Measurements from ENCODE around the gene CHEK1. TPM values are rescaled to one million over a fixed set of nuclear protein-coding genes. Genes with fewer than 3 reads are reported as not detected.

The CHEK1 gene
- total and polyA plus RNA-seq, 9 of the 15 experiments (the other 6 are each of a cell fraction or from before 2014, with no cell fraction given): 62.6 to 108 (median 87.5) TPM

DNA sequence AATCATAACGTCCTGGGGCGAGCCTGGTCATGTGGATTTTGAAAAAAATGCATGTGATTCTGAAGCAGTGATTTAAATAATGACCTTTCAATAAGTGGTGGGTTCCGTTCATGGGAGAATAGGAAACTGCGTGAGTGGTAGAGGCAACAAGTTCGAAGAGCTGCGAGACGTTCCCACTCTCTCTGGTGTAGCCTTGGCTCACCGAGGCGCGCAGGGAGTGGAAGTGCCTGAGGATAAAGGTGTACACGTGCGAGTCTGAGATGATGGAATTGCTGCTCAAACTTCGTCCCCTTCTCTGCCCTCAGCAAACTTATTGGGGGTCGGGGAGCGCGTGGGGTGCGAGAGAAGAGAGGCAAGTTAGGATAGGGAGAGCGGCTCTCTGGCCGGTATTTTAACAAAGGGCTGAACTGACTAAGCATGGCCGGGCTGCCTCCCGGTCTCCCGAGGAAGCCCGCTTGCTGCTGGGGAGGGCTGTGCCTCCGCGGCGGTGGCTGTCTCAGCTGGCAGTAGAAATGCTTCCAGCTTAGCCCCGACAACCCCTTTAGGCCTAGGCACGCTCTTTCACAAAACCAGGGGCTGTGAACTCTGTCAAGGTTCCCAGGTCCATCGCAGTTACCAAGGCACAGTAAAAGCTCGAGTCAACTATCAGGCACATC lies 33.2 kb upstream of the CHEK1 start (continued):
- TF ChIP-seq, protein P1, sequence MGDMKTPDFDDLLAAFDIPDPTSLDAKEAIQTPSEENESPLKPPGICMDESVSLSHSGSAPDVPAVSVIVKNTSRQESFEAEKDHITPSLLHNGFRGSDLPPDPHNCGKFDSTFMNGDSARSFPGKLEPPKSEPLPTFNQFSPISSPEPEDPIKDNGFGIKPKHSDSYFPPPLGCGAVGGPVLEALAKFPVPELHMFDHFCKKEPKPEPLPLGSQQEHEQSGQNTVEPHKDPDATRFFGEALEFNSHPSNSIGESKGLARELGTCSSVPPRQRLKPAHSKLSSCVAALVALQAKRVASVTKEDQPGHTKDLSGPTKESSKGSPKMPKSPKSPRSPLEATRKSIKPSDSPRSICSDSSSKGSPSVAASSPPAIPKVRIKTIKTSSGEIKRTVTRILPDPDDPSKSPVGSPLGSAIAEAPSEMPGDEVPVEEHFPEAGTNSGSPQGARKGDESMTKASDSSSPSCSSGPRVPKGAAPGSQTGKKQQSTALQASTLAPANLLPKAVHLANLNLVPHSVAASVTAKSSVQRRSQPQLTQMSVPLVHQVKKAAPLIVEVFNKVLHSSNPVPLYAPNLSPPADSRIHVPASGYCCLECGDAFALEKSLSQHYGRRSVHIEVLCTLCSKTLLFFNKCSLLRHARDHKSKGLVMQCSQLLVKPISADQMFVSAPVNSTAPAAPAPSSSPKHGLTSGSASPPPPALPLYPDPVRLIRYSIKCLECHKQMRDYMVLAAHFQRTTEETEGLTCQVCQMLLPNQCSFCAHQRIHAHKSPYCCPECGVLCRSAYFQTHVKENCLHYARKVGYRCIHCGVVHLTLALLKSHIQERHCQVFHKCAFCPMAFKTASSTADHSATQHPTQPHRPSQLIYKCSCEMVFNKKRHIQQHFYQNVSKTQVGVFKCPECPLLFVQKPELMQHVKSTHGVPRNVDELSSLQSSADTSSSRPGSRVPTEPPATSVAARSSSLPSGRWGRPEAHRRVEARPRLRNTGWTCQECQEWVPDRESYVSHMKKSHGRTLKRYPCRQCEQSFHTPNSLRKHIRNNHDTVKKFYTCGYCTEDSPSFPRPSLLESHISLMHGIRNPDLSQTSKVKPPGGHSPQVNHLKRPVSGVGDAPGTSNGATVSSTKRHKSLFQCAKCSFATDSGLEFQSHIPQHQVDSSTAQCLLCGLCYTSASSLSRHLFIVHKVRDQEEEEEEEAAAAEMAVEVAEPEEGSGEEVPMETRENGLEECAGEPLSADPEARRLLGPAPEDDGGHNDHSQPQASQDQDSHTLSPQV (IDR thresholded peaks at IDR 0.05): no peak
- TF ChIP-seq GTF2E2 (tag; IDR thresholded peaks at IDR 0.05): 0 out of 2 replicates have a peak, but pooled peaks have one; percentile 19
- TF ChIP-seq, protein P2, sequence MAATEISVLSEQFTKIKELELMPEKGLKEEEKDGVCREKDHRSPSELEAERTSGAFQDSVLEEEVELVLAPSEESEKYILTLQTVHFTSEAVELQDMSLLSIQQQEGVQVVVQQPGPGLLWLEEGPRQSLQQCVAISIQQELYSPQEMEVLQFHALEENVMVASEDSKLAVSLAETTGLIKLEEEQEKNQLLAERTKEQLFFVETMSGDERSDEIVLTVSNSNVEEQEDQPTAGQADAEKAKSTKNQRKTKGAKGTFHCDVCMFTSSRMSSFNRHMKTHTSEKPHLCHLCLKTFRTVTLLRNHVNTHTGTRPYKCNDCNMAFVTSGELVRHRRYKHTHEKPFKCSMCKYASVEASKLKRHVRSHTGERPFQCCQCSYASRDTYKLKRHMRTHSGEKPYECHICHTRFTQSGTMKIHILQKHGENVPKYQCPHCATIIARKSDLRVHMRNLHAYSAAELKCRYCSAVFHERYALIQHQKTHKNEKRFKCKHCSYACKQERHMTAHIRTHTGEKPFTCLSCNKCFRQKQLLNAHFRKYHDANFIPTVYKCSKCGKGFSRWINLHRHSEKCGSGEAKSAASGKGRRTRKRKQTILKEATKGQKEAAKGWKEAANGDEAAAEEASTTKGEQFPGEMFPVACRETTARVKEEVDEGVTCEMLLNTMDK (IDR thresholded peaks at IDR 0.05; ENCODE audit: borderline replicate concordance, insufficient read depth, low read depth, low read length, poor library complexity, severe bottlenecking): no peak
- TF ChIP-seq CBX3 (IDR thresholded peaks at IDR 0.05; ENCODE audit: borderline replicate concordance in 1 of 2, low read length in 2 of 2): no peak
- TF ChIP-seq KLF1 (tag; IDR thresholded peaks at IDR 0.05): no peak
- TF ChIP-seq PHB (CRISPR knock-in tag; IDR thresholded peaks at IDR 0.05): peak; percentile 21; the same call in 1 of the 2 replicates
- no peak for TF ChIP-seq CBX2 (IDR thresholded peaks at IDR 0.05; ENCODE audit: insufficient read depth, low read length, poor library complexity, severe bottlenecking)
- TF ChIP-seq ZNF766 (CRISPR knock-in tag; conservative IDR thresholded peaks at IDR 0.05): 0 out of 2 replicates have a peak, but pooled peaks have one; percentile 62
- TF ChIP-seq, protein P3, sequence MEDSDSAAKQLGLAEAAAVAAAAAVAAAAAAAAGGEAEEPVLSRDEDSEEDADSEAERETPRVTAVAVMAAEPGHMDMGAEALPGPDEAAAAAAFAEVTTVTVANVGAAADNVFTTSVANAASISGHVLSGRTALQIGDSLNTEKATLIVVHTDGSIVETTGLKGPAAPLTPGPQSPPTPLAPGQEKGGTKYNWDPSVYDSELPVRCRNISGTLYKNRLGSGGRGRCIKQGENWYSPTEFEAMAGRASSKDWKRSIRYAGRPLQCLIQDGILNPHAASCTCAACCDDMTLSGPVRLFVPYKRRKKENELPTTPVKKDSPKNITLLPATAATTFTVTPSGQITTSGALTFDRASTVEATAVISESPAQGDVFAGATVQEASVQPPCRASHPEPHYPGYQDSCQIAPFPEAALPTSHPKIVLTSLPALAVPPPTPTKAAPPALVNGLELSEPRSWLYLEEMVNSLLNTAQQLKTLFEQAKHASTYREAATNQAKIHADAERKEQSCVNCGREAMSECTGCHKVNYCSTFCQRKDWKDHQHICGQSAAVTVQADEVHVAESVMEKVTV (CRISPR knock-in tag; IDR thresholded peaks at IDR 0.05): no peak
- TF ChIP-seq ZFX (CRISPR knock-in tag; IDR thresholded peaks at IDR 0.05): no peak
- no peak for TF ChIP-seq MTA3 (IDR thresholded peaks at IDR 0.05; ENCODE audit: borderline replicate concordance)
- TF ChIP-seq, protein P4, sequence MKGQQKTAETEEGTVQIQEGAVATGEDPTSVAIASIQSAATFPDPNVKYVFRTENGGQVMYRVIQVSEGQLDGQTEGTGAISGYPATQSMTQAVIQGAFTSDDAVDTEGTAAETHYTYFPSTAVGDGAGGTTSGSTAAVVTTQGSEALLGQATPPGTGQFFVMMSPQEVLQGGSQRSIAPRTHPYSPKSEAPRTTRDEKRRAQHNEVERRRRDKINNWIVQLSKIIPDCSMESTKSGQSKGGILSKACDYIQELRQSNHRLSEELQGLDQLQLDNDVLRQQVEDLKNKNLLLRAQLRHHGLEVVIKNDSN (CRISPR knock-in tag; IDR thresholded peaks at IDR 0.05): no peak
- TF ChIP-seq, protein P5, sequence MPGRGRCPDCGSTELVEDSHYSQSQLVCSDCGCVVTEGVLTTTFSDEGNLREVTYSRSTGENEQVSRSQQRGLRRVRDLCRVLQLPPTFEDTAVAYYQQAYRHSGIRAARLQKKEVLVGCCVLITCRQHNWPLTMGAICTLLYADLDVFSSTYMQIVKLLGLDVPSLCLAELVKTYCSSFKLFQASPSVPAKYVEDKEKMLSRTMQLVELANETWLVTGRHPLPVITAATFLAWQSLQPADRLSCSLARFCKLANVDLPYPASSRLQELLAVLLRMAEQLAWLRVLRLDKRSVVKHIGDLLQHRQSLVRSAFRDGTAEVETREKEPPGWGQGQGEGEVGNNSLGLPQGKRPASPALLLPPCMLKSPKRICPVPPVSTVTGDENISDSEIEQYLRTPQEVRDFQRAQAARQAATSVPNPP (IDR thresholded peaks at IDR 0.05; ENCODE audit: borderline replicate concordance, insufficient read depth, insufficient read length): no peak
- no peak for TF ChIP-seq ZNF133 (CRISPR knock-in tag; IDR thresholded peaks at IDR 0.05)
- no peak for TF ChIP-seq SRSF9 (IDR thresholded peaks at IDR 0.05; ENCODE audit: borderline replicate concordance, low read depth, low read length)
- TF ChIP-seq DMBX1 (CRISPR knock-in tag; IDR thresholded peaks at IDR 0.05; ENCODE audit: borderline replicate concordance): no peak
- no peak for TF ChIP-seq POLR2B (IDR thresholded peaks at IDR 0.05; ENCODE audit: low read depth, partially characterized antibody)
